ENCODE data around the gene EEA1. TPM values are rescaled to one million over a fixed set of nuclear protein-coding genes. Genes with fewer than 3 reads are reported as not detected.

Gene EEA1
- total RNA-seq, 2 experiments from 2014 or later, result 3.0 to 11.9 TPM

- intact Hi-C loops (cut with micrococcal nuclease; ENCODE audit: unreplicated experiment), result no loop called here
- Histone ChIP-seq H3K9me3 (ENCODE audit: low read length) (no peaks in the 10 kb centered on the region), H2AFZ (ENCODE audit: low read length) (no peak overlapping the region), H3K36me3 (ENCODE audit: insufficient read depth, low read length) (no peaks in the 10 kb centered on the region), H4K20me1 (ENCODE audit: insufficient read depth, low read length) (no peaks in the 10 kb centered on the region), H3K79me2 (ENCODE audit: insufficient read depth, low read depth, low read length) (no peaks in the 10 kb centered on the region), H3K4me2 (ENCODE audit: low read length) (no peak overlapping the region), H3K4me1 (ENCODE audit: insufficient read depth, low read length, poor library complexity, severe bottlenecking) (peaks cover 16% of the 10 kb centered on the region), H3K9me2 (ENCODE audit: insufficient read depth, low read length) (no peaks in the 10 kb centered on the region), H3K27ac (ENCODE audit: low read depth, low read length, poor library complexity, severe bottlenecking) (no peak overlapping the region), H3K4me3 (ENCODE audit: low read depth, low read length, poor library complexity, severe bottlenecking) (no peak overlapping the region)
- DNase-seq (ENCODE audit: low spot score), result no peak
- ChIA-PET POLR2A (no interaction called here), CTCF (ENCODE audit: unreplicated experiment) (no interaction called here)
- no TSS peak for BruUV-seq (replicated peaks)
- TF ChIP-seq CTCF (conservative IDR thresholded peaks at IDR 0.05; ENCODE audit: low read length), result no peak
Measured at GRCh38 chr12:92771001-92771400, 158.1 kb downstream of the EEA1 start.

GRCh38 chr12:92769124-92769901, 159.8 kb downstream of the EEA1 start:
- H3K9me3 ChIP-seq (ENCODE audit: low read length), result no peaks in the 10 kb centered on the region
- ChIA-PET CTCF (ENCODE audit: unreplicated experiment) (no interaction called here), POLR2A (interaction anchor here (0.6 to 3.4 kb wide), 10 partner anchors 8 to 641 kb away, joined by 3 to 11 read pairs (median 3); no protein-coding TSS in a partner anchor)
- H3K36me3 ChIP-seq (ENCODE audit: insufficient read depth, low read length), result no peaks in the 10 kb centered on the region
- no peak overlapping the region for H2AFZ ChIP-seq (ENCODE audit: low read length)
- no peaks in the 10 kb centered on the region for H3K79me2 ChIP-seq (ENCODE audit: insufficient read depth, low read depth, low read length)
- no peak overlapping the region for H3K27ac ChIP-seq (ENCODE audit: low read depth, low read length, poor library complexity, severe bottlenecking)
- peaks cover 16% of the 10 kb centered on the region for H3K4me1 ChIP-seq (ENCODE audit: insufficient read depth, low read length, poor library complexity, severe bottlenecking)
- no peak overlapping the region for H3K4me3 ChIP-seq (ENCODE audit: low read depth, low read length, poor library complexity, severe bottlenecking)
- no peaks in the 10 kb centered on the region for H3K9me2 ChIP-seq (ENCODE audit: insufficient read depth, low read length)
- no TSS peak for BruUV-seq (replicated peaks)
- H3K4me2 ChIP-seq (ENCODE audit: low read length), result peak overlapping the region; percentile 23
- no peaks in the 10 kb centered on the region for H4K20me1 ChIP-seq (ENCODE audit: insufficient read depth, low read length)
- intact Hi-C loops (cut with micrococcal nuclease; ENCODE audit: unreplicated experiment), result no loop called here
- DNase-seq (ENCODE audit: low spot score), result peak; percentile 74
- TF ChIP-seq CTCF (conservative IDR thresholded peaks at IDR 0.05; ENCODE audit: low read length) (no peak), EZH2phosphoT487 (IDR thresholded peaks at IDR 0.05; ENCODE audit: borderline replicate concordance, low read depth, low read length) (no peak)

GRCh38 chr12:92765871-92766270, 163.2 kb downstream of the EEA1 start:
- DNase-seq (ENCODE audit: low spot score), result no peak
- Histone ChIP-seq H3K9me2 (ENCODE audit: insufficient read depth, low read length) (no peaks in the 10 kb centered on the region), H3K4me3 (ENCODE audit: low read depth, low read length, poor library complexity, severe bottlenecking) (no peak overlapping the region), H3K9me3 (ENCODE audit: low read length) (no peaks in the 10 kb centered on the region), H3K27ac (ENCODE audit: low read depth, low read length, poor library complexity, severe bottlenecking) (no peak overlapping the region), H2AFZ (ENCODE audit: low read length) (no peak overlapping the region), H4K20me1 (ENCODE audit: insufficient read depth, low read length) (no peaks in the 10 kb centered on the region), H3K4me1 (ENCODE audit: insufficient read depth, low read length, poor library complexity, severe bottlenecking) (peaks cover 16% of the 10 kb centered on the region), H3K36me3 (ENCODE audit: insufficient read depth, low read length) (no peaks in the 10 kb centered on the region), H3K79me2 (ENCODE audit: insufficient read depth, low read depth, low read length) (no peaks in the 10 kb centered on the region), H3K4me2 (ENCODE audit: low read length) (no peak overlapping the region)
- ChIA-PET CTCF (ENCODE audit: unreplicated experiment) (no interaction called here), POLR2A (interaction anchor here (0.6 to 1.5 kb wide), 4 partner anchors 13 to 327 kb away, joined by 3 to 5 read pairs (median 4); no protein-coding TSS in a partner anchor)
- TF ChIP-seq CTCF (conservative IDR thresholded peaks at IDR 0.05; ENCODE audit: low read length) (no peak), EZH2phosphoT487 (IDR thresholded peaks at IDR 0.05; ENCODE audit: borderline replicate concordance, low read depth, low read length) (no peak)
- no TSS peak for BruUV-seq (replicated peaks)
- intact Hi-C loops (cut with micrococcal nuclease; ENCODE audit: unreplicated experiment), result no loop called here
